HG02973 (cell line): ENCODE results near the gene XXYLT1.
"Not testable (repeated sequence)": the region's sequence is repeated elsewhere in the genome, so short reads cannot be mapped to it uniquely, and the experiment has no call there.

Experiments
- ATAC-seq: cut with Tn5 transposase; IDR thresholded peaks from one replicate; pipeline ENCODE4 v1.9.1; 2021; ENCODE audit warnings: moderate library complexity; ENCODE audit not compliant: unreplicated experiment

The XXYLT1 gene

GRCh38 chr3:195102609-195103467, 168.1 kb downstream of the XXYLT1 start:
- ATAC-seq, result no peak

GRCh38 chr3:195101927-195102608, 168.9 kb downstream of the XXYLT1 start:
- ATAC-seq, result no peak

GRCh38 chr3:195101001-195101583, 169.9 kb downstream of the XXYLT1 start:
- no peak for ATAC-seq

- no peak for ATAC-seq
Measured at GRCh38 chr3:195099951-195100785, 170.8 kb downstream of the XXYLT1 start.

GRCh38 chr3:195098741-195099525, 172.0 kb downstream of the XXYLT1 start:
- no peak for ATAC-seq

GRCh38 chr3:195097331-195098255, 173.4 kb downstream of the XXYLT1 start:
- no peak for ATAC-seq

- ATAC-seq, result no peak
Measured at GRCh38 chr3:195096484-195097330, 174.3 kb downstream of the XXYLT1 start.

- no peak for ATAC-seq
Measured at GRCh38 chr3:195096053-195096452, 174.9 kb downstream of the XXYLT1 start.

GRCh38 chr3:195095704-195096036, 175.3 kb downstream of the XXYLT1 start:
- no peak for ATAC-seq

GRCh38 chr3:195095035-195095703, 175.8 kb downstream of the XXYLT1 start:
- peak; percentile 63 for ATAC-seq

- peak; percentile 69 for ATAC-seq
Measured at GRCh38 chr3:195094191-195094921, 176.6 kb downstream of the XXYLT1 start.

- ATAC-seq, result peak; percentile 13
Measured at GRCh38 chr3:195093731-195094130, 177.2 kb downstream of the XXYLT1 start.

- not testable (repeated sequence) for ATAC-seq
Measured at GRCh38 chr3:195087840-195088601, 182.9 kb downstream of the XXYLT1 start.

- ATAC-seq, result no peak
Measured at GRCh38 chr3:195087328-195087727, 183.6 kb downstream of the XXYLT1 start.

- no peak for ATAC-seq
Measured at GRCh38 chr3:195086885-195087284, 184.1 kb downstream of the XXYLT1 start.

- ATAC-seq, result no peak
Measured at GRCh38 chr3:195086341-195086740, 184.6 kb downstream of the XXYLT1 start.
